ENCODE data around the gene GSTM4.
"Not testable (repeated sequence)": the region's sequence is repeated elsewhere in the genome, so short reads cannot be mapped to it uniquely, and the experiment has no call there.

- not testable (repeated sequence) for TF ChIP-seq CTCF (IDR thresholded peaks at IDR 0.05; ENCODE audit: poor library complexity, severe bottlenecking); RAD21 (conservative IDR thresholded peaks at IDR 0.05)
These were observed 47.0 kb downstream of the GSTM4 start for GRCh38 chr1:109702940-109703339.
